OCI-LY3 (cell line): ENCODE measurements around the gene TMEM125.

ENCODE experiments used
- H2AFZ ChIP-seq: fragments of 200-600, 300-600 bp; shearing (Covaris generic); 2 replicates; pipeline ENCODE4 v1.6.0; 2014; ENCODE audit warnings: antibody characterized with exemption, low read depth, low read length
- H3K27ac ChIP-seq: fragments of 200-600, 300-600 bp; sonication (generic); 2 replicates; pipeline ENCODE4 v1.5.1; 2014; ENCODE audit warnings: mild to moderate bottlenecking, low read length, moderate library complexity, mixed read lengths
- H3K27me3 ChIP-seq: fragments of 200-600, 300-600 bp; sonication (generic); 2 replicates; pipeline ENCODE4 v1.6.1; 2014; ENCODE audit warnings: low read depth, low read length, mixed read lengths
- H3K36me3 ChIP-seq: fragments of 200-600, 300-600 bp; sonication (generic); replicated peaks from 2 replicates; pipeline ENCODE3; 2014; ENCODE audit warnings: low read depth, low read length, mixed read lengths
- H3K4me1 ChIP-seq: fragments of 300-600, 200-600 bp; sonication (generic); 2 replicates; pipeline ENCODE4 v1.6.1; 2014; ENCODE audit warnings: low read length, mixed read lengths
- H3K4me2 ChIP-seq: fragments of 200-600, 300-600 bp; sonication (generic); 2 replicates; pipeline ENCODE4 v1.6.1; 2014; ENCODE audit warnings: low read length, mixed read lengths
- H3K4me3 ChIP-seq: fragments of 300-600, 200-600 bp; sonication (generic); 2 replicates; pipeline ENCODE4 v1.5.1; 2014; ENCODE audit warnings: antibody characterized with exemption, mild to moderate bottlenecking, low read length, moderate library complexity
- H3K79me2 ChIP-seq: fragments of 300-600, 200-600 bp; shearing (Covaris generic); 2 replicates; pipeline ENCODE4 v1.6.1; 2014; ENCODE audit warnings: mild to moderate bottlenecking, low read length, mixed read lengths
- H3K9ac ChIP-seq: fragments of 300-600, 200-600 bp; shearing (Covaris generic); 2 replicates; pipeline ENCODE4 v1.6.0; 2014; ENCODE audit warnings: mild to moderate bottlenecking, low read length, moderate library complexity
- H3K9me3 ChIP-seq: fragments of 200-600, 300-600 bp; shearing (Covaris generic); 2 replicates; pipeline ENCODE4 v1.6.1; 2014; ENCODE audit warnings: low read length, mixed read lengths; ENCODE audit not compliant: insufficient read depth
- H4K20me1 ChIP-seq: fragments of 200-600, 300-600 bp; sonication (generic); 2 replicates; pipeline ENCODE4 v1.6.1; 2016; ENCODE audit warnings: low read length, mixed read lengths; ENCODE audit not compliant: insufficient read depth
- EZH2phosphoT487 ChIP-seq: fragments of 200-600 bp; shearing (Covaris generic); IDR thresholded peaks from 2 replicates; pipeline ENCODE4 v1.6.1; 2018; ENCODE audit warnings: antibody characterized with exemption, mixed run types, low read depth
- TF ChIP-seq, protein P1 (sequence below): fragments of 200-600, 300-600 bp; sonication (generic); IDR thresholded peaks from 2 replicates; pipeline ENCODE4 v1.5.1; 2014; ENCODE audit warnings: antibody characterized with exemption, low read length, low read depth

TMEM125 gene

GRCh38 chr1:43307458-43308158 lies 37.8 kb downstream of the TMEM125 start:
- no peak overlapping the region for H3K27ac ChIP-seq
- TF ChIP-seq, protein P1, sequence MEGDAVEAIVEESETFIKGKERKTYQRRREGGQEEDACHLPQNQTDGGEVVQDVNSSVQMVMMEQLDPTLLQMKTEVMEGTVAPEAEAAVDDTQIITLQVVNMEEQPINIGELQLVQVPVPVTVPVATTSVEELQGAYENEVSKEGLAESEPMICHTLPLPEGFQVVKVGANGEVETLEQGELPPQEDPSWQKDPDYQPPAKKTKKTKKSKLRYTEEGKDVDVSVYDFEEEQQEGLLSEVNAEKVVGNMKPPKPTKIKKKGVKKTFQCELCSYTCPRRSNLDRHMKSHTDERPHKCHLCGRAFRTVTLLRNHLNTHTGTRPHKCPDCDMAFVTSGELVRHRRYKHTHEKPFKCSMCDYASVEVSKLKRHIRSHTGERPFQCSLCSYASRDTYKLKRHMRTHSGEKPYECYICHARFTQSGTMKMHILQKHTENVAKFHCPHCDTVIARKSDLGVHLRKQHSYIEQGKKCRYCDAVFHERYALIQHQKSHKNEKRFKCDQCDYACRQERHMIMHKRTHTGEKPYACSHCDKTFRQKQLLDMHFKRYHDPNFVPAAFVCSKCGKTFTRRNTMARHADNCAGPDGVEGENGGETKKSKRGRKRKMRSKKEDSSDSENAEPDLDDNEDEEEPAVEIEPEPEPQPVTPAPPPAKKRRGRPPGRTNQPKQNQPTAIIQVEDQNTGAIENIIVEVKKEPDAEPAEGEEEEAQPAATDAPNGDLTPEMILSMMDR: no peak
- TF ChIP-seq EZH2phosphoT487: no peak
- no peak overlapping the region for H2AFZ ChIP-seq
- H3K4me2 ChIP-seq: no peak overlapping the region
- H3K36me3 ChIP-seq: no peaks in the 10 kb centered on the region
- H3K4me3 ChIP-seq: no peak overlapping the region
- no peaks in the 10 kb centered on the region for H4K20me1 ChIP-seq
- H3K79me2 ChIP-seq: no peaks in the 10 kb centered on the region
- peaks cover 6% of the 10 kb centered on the region; the same call in 1 of the 2 replicates for H3K27me3 ChIP-seq
- H3K9me3 ChIP-seq: no peaks in the 10 kb centered on the region
- H3K4me1 ChIP-seq: no peaks in the 10 kb centered on the region
- no peak overlapping the region for H3K9ac ChIP-seq

- Histone ChIP-seq H4K20me1 (no peaks in the 10 kb centered on the region), H3K4me2 (no peak overlapping the region), H3K4me1 (no peaks in the 10 kb centered on the region), H2AFZ (no peak overlapping the region), H3K4me3 (no peak overlapping the region), H3K36me3 (no peaks in the 10 kb centered on the region), H3K9me3 (no peaks in the 10 kb centered on the region), H3K27ac (no peak overlapping the region), H3K79me2 (no peaks in the 10 kb centered on the region), H3K9ac (no peak overlapping the region), H3K27me3 (peaks cover 6% of the 10 kb centered on the region; the same call in 1 of the 2 replicates)
- TF ChIP-seq, protein P1: no peak
- no peak for TF ChIP-seq EZH2phosphoT487
Measured at GRCh38 chr1:43308635-43309404, 39.0 kb downstream of the TMEM125 start.

- Histone ChIP-seq H3K4me3 (no peak overlapping the region), H2AFZ (no peak overlapping the region), H3K9ac (no peak overlapping the region), H3K4me1 (no peaks in the 10 kb centered on the region), H3K9me3 (no peaks in the 10 kb centered on the region), H3K27me3 (peaks cover 6% of the 10 kb centered on the region; the same call in 1 of the 2 replicates), H3K79me2 (no peaks in the 10 kb centered on the region), H4K20me1 (no peaks in the 10 kb centered on the region), H3K4me2 (no peak overlapping the region), H3K27ac (no peak overlapping the region), H3K36me3 (no peaks in the 10 kb centered on the region)
- TF ChIP-seq, protein P1: no peak
- TF ChIP-seq EZH2phosphoT487: no peak
Measured at GRCh38 chr1:43309405-43310025, 39.7 kb downstream of the TMEM125 start.

DNA sequence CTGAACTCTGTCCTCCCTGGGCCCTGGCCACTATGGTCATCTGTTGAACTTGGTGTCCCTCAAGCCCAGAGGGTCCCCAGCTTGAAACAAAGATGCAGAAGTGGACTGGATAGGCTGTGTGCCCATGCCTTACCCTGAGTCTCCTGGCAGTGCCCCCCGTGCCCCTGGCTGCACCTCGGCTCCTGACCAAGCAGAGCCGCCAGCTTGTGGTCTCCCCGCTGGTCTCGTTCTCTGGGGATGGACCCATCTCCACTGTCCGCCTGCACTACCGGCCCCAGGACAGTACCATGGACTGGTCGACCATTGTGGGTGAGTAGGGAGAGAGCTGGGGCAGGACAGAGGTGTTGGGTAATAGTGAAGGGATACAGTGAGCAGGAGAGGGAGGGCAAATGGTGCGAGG lies 41.7 kb downstream of the TMEM125 start:
- no peak overlapping the region for H3K4me3 ChIP-seq
- H3K36me3 ChIP-seq: no peaks in the 10 kb centered on the region
- H3K27ac ChIP-seq: no peak overlapping the region
- no peaks in the 10 kb centered on the region for H3K4me1 ChIP-seq
- no peaks in the 10 kb centered on the region for H3K27me3 ChIP-seq
- no peak for TF ChIP-seq EZH2phosphoT487
- TF ChIP-seq, protein P1: no peak
- H3K9me3 ChIP-seq: no peaks in the 10 kb centered on the region
- no peaks in the 10 kb centered on the region for H4K20me1 ChIP-seq
- no peak overlapping the region for H2AFZ ChIP-seq
- no peak overlapping the region for H3K4me2 ChIP-seq
- H3K9ac ChIP-seq: no peak overlapping the region
- H3K79me2 ChIP-seq: no peaks in the 10 kb centered on the region
